NB4 (cell line): ENCODE measurements around the gene SMARCA2.

Source experiments
- DNase-seq: peaks from one replicate; pipeline ENCODE4 v3.0.0; 2010; ENCODE audit warnings: low read depth
- H3K4me3 ChIP-seq: one replicate; pipeline ENCODE4 v1.5.1; 2011; ENCODE audit warnings: mild to moderate bottlenecking, low read depth, low read length, moderate library complexity
- MYC ChIP-seq: IDR thresholded peaks from 2 replicates; pipeline ENCODE4 v1.6.1; 2011; ENCODE audit warnings: low read depth, low read length
- POLR2A ChIP-seq: IDR thresholded peaks from 2 replicates; pipeline ENCODE4 v1.6.1; 2011; ENCODE audit warnings: mild to moderate bottlenecking; ENCODE audit not compliant: insufficient read length; ENCODE audit errors: extremely low read depth
- TF ChIP-seq, protein P1 (sequence below): IDR thresholded peaks from one replicate; pipeline ENCODE4 v1.5.1; 2012; ENCODE audit warnings: low read depth, low read length
- TF ChIP-seq, protein P2 (sequence below): IDR thresholded peaks from 2 replicates; pipeline ENCODE4 v1.6.1; 2011; ENCODE audit warnings: low read depth, low read length

Gene SMARCA2

DNA sequence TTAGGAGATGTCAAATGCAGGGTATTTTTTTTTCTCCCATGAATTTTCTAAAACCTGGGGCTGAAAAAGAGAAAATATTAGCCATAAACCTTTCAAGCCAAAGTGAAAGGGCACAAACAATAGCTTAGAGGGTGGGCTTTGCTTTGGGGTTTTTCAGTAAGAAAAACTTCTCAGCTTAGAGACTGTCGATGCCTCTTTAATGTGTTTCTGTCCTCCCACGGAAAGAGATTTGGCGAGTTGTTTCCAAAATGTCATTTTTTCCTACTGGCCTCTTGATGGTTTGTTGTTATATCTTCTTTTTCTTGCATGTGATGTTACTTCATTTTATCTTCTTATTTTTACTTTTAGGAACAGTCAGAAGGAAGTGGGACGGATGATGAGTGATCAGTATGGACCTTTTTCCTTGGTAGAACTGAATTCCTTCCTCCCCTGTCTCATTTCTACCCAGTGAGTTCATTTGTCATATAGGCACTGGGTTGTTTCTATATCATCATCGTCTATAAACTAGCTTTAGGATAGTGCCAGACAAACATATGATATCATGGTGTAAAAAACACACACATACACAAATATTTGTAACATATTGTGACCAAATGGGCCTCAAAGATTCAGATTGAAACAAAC, 177.3 kb downstream of the SMARCA2 start:
- no peak overlapping the region for H3K4me3 ChIP-seq
- no peak for DNase-seq
- no peak for TF ChIP-seq POLR2A
- TF ChIP-seq, protein P1, sequence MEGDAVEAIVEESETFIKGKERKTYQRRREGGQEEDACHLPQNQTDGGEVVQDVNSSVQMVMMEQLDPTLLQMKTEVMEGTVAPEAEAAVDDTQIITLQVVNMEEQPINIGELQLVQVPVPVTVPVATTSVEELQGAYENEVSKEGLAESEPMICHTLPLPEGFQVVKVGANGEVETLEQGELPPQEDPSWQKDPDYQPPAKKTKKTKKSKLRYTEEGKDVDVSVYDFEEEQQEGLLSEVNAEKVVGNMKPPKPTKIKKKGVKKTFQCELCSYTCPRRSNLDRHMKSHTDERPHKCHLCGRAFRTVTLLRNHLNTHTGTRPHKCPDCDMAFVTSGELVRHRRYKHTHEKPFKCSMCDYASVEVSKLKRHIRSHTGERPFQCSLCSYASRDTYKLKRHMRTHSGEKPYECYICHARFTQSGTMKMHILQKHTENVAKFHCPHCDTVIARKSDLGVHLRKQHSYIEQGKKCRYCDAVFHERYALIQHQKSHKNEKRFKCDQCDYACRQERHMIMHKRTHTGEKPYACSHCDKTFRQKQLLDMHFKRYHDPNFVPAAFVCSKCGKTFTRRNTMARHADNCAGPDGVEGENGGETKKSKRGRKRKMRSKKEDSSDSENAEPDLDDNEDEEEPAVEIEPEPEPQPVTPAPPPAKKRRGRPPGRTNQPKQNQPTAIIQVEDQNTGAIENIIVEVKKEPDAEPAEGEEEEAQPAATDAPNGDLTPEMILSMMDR, result no peak
- TF ChIP-seq, protein P2, sequence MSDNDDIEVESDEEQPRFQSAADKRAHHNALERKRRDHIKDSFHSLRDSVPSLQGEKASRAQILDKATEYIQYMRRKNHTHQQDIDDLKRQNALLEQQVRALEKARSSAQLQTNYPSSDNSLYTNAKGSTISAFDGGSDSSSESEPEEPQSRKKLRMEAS, result no peak

DNA sequence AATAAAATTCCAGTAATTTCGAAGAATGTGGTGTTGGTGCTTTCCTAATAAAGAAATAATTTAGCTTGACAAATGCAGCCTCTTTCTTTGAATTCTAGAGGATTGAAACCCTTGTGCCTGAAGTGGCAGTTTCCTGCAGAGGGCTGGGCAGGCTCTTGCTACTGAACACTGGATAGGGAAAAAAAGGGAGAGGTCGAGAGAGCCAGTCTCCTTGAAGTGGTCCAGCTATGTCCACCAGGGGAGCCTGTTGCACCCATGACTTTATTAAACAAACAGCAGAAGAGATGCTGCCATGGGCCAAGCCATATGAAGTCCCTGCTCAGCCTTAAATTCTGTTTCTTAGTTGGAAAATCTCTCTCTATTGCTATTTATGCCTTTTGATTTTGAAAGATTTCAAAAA, 178.4 kb downstream of the SMARCA2 start:
- H3K4me3 ChIP-seq, result no peak overlapping the region
- TF ChIP-seq, protein P2, result no peak
- TF ChIP-seq, protein P1, result no peak
- TF ChIP-seq POLR2A (no peak), MYC (no peak)
- no peak for DNase-seq

DNA sequence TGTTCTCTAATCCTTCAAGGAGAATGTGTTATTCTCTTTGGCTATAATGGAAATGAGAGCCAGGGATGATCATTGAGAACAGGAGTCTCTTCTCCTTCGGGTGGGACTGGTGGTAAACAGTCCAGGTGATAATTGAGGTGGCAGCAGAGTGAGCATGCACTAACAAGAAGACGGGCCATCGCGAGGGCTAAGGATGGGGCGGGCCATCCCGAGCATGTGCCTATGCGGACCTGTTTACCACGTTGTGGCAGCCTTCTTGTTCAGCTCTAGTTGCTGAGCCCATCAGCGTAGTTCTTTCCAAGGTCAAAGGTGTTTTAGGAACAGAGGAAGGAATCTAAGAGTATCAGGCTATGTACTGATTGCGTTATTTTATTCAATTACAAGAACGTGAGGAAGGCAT, 180.1 kb downstream of the SMARCA2 start:
- TF ChIP-seq, protein P2, result no peak
- TF ChIP-seq POLR2A (no peak), MYC (no peak)
- TF ChIP-seq, protein P1, result no peak
- no peak for DNase-seq
- no peak overlapping the region for H3K4me3 ChIP-seq

DNA sequence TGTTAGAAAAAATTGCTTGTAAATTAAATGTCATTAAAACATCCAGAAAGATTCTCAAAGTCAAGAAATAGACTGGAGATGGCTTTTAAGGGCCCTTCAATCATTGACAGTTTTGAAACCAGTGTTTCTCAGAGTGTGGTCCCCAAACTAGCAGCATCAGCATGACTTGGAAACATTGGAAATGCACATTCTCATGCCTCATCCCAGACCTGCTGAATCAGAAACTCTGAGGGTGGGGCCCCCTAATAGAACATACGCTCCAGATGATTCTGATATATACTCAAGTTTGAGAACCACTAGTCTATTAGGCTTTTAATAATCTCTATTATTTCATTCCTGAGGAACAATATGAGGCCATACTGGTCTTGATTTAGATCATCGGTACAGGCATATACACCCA, 181.6 kb downstream of the SMARCA2 start:
- no peak for DNase-seq
- H3K4me3 ChIP-seq, result no peak overlapping the region
- TF ChIP-seq, protein P1, result no peak
- TF ChIP-seq MYC, result no peak
- TF ChIP-seq, protein P2, result no peak
- TF ChIP-seq POLR2A, result no peak

DNA sequence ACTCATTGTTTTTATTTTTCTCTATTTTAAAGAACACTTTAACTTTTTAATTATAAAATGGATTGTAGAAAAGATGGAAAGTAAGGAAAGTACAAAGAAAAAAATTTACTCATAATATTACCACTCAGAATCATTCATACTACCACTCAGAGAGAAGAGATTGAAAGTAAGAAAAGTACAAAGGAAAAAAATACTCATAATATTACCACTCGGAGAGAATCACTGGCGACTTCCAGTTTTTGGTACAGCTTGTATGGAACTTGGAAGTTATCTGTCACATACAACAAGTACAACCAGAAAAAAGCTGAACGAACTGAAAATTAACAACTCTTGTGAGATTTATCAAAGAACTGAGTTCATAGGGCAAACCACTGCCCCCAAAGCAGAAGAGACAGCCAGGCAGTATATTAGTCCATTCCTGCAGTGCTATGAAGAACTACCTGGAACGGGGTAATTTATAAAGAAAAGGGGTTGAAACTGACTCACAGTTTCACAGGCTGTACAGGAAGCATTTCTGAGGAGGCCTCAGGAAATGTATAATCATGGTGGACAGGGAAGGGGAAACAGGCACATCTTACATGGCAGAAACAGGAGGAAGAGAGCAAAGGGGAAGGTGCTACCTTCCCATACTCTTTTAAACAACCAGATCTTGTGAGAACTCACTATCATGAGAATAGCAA, 183.9 kb downstream of the SMARCA2 start:
- no peak overlapping the region for H3K4me3 ChIP-seq
- no peak for DNase-seq
- TF ChIP-seq, protein P1, result no peak
- TF ChIP-seq MYC, result no peak
- no peak for TF ChIP-seq POLR2A
